DMS 273 treated with DMSO at 0.1 percent for 48 hours (cell line): ENCODE measurements around the gene WLS.

Experiments
- DNase-seq: peaks from one replicate; lab custom pipeline; 2025; lab: John Stamatoyannopoulos, UW

Gene WLS

DNA sequence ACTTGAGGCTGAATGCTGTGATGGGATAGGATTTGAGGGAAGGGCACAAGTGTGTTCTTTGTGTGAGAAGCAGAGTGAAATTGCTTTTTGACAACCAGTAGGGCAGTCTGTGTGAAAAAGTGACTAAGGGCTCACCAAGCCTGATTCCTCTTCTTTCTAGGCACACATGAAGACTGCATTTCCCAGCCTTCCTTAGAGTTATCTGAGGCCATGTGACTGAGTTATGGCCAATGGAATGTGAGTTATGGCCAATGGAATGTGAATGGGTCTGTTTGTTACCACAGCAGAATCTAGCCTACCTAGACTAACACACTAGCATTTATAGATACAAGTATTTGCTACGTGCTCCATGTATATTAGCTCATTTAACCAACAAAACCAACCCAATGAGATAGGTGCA, 146.6 kb downstream of the WLS start:
- no peak for DNase-seq

- DNase-seq = no peak
These were observed 148.6 kb downstream of the WLS start for GRCh38 chr1:68083686-68084085.

DNA sequence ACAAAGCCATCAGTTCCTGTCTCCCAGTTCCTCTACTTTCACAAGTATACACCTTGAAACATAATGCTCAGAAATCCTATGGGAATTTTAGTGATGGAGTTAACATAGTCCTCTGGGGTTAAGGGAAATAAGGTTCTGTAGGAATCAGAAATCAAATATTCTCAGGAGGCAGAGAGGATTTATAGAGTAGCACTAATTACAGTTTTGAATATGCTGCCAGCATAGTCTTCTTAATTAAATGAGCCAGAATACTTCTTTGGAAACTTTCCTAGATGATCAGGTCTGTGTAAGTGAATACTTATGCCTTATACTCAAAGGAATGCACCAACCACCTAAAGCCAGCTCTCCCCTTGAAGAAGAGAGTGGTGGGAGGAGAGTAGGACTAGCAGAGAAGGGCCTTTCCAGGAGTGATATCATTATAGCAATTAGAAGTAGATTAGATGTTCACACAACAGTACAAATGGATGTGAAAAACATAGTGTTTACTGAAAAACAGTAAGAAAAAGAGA, 150.5 kb downstream of the WLS start:
- DNase-seq = no peak

DNA sequence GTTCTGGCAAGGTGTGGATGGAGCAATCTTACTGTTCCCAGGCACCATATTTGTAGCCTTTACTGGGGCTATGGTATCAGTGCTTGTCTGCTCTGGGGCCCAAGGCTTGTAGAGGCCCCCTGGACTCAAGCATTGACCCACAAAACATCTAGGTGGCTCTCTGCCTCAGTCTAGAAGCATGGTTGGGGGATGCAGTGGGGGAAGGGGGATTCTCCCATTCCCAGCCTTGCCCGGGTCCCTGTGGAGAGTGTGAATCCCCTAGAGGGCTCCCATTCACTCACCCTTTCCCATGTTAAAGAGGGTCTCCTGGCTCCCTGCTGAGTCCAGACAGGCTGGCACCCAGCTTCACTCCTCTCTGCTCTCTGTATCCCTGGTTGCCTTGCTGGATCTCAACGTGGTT, 153.7 kb downstream of the WLS start:
- no peak for DNase-seq
